Kasumi-1 (cell line): Measurements from ENCODE around the gene TMEM198.

Experiments
- DNase-seq, 2 experiments: peaks; one replicate each; lab custom pipeline; 2025; lab: John Stamatoyannopoulos, UW

TMEM198 gene

DNA sequence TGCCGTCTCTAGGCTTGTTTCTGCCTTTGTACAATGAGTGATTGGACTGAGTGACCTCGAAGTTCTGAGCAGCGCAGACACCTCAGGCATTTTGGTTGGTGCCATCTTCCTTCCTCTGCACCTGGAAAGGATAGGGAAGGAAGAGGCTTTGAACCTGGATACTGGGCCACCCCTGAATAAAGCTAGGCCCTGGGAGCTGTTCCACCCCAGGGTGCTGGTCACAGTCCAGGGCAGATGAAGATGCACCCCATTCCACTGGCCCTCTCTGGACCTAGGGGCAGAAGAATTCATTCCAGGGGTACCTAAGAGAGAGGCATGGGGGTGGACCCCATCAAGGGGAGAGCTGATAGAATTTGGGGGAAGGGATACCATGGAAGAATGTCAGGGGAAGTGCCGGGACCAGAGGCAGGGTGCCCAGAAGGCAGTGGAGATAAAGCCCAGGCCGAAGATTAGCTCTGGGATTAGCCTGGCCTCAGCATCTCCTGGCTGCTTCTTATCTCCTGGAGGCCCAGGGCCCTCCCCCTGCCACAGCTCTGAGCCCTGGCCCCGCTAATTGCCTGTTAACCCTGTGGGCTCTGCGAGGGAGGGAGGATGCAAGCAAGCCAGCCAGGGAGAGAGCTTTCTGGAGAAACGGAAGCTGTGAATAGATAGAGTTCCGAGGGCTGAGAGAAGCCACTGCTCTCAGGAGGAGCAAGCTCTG lies 18.1 kb upstream of the TMEM198 start:
- no peak for DNase-seq

DNA sequence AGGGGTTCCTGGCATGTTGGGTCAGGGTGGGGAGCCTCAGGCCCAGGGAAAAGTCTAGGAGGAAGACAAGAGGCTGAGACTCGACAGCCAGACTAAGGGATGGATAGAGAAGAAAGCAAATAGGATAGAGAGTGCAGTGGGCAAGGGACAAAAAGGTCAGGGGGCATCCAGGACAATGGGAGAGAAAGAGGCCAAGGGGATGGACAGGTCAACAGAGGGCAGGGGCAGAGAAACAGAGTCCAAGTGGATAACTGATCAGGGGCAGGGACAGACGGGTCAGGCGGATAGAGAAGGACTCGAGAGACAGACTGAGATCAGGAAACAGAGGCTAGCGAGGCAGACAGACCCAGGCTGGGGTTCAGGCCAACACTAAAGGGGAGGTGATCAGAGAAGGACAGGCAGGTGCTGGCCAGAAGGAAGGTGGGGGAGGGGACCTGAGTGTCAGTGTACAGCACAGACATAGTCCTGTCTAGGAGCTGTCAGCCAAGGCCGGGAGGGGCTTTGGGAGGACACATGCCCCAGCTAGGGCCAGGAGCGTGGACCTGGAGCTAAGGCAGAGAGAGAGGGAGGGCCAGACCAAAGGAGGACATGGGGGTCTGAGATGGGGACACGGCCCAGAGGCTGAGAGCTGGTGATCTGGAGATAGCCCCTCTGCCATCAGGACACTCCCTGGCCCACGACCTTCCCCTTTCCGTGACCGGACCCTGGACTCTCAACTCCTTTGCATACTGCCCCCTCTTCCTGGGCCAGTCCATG lies 17.3 kb upstream of the TMEM198 start:
- no peak for DNase-seq

DNA sequence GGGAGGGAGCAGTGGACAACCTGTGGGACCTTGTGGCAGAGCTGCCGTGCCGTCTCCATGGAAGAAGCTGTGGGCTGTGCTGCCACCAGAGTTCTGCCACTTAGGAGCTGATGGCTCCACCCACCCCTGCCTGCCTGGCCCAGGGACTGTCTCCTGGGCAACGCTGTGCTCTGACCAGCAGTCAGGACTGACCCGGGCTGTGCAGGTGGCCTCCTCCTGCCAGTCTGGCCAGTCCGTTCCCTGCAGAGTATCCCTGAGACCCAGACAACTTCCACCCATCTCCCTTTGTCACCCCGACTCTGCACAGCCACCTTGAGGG lies 16.8 kb upstream of the TMEM198 start:
- DNase-seq, result no peak

DNA sequence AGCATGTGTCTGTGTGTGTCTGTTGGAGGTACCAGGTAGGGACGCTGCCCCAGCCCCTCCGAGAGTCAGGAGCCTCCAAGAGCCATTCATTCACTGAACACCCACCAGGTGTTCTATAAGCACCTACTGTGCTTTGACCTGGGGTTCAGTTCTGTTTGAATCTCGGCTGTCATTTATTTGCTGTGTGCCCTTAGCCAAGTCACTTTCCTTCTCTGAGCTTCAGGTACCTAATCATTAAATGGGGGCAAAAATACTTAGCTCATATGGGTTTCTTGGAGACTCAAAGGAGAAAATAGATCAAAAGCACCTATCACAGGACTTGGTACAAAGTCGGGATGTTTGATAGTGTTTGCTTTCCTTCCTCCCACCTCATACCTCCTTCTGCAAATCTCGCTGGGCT lies 16.4 kb upstream of the TMEM198 start:
- DNase-seq, result no peak

DNA sequence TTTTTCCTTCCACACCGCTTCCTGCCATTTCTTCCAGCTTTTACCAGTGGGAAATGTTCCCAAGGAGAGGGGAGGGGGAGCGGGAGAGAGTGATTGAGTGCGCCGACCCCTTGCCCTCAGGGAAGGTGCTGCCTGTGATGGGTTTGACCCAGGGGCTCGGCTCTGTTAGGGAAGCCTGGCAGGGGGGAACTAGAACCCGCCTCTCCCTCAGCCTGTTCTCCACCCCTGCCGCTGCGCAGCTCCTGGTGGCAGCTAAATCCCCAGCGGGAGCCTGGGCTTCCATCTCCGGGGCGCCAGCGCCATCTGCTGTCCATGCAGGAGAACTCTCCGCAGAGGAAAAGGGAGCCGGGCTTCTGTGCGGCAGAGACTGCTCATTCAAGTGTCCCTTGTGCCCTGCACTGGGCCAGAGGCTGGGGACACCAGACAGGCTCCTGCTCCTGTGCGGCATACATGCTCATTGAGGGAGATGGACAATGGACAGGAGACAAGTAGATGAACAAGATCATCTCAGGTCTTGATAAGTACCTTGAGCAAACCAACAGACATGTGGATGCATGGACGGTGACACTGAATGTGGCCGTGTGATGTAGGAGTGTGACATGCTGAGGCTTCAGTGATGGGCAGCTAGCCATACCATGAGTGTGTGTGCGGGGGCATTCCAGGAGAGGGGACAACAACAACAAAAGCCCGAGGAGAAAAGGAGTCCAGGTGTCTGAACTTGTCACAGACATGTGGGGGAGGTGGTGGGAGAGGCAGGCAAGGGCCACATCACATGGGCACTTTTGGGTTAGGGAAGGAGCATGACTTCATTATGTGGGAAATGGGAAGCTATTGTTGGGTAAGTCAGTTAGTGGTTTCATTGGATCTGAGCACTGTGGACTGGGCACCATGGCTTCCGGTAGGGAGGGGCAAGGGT lies 13.5 kb upstream of the TMEM198 start:
- DNase-seq, result peak; percentile 52 to 59

DNA sequence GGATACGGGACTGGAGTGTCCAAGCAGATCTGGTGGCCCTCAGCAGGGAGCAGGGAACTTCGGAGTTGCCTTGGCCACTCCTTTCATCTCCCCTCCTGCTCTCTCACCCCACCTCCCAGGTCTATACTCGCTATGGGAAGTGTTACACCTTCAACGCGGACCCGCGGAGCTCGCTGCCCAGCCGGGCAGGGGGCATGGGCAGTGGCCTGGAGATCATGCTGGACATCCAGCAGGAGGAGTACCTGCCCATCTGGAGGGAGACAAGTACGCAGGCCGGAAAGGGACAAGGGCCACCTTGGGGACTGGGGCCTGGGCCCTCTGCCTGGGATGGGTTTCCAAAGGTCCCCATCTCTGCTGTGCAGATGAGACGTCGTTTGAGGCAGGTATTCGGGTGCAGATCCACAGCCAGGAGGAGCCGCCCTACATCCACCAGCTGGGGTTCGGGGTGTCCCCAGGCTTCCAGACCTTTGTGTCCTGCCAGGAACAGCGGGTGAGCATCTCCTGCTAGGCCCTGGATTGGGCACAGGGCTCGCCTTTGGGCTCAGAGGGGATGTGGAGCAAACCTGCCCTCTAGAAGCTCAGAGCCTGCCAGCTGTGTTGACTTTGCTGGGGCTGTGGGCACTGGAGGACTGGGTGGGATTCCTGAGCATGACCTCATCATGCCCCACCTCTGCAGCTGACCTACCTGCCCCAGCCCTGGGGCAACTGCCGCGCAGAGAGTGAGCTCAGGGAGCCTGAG lies 12.0 kb upstream of the TMEM198 start:
- no peak for DNase-seq

DNA sequence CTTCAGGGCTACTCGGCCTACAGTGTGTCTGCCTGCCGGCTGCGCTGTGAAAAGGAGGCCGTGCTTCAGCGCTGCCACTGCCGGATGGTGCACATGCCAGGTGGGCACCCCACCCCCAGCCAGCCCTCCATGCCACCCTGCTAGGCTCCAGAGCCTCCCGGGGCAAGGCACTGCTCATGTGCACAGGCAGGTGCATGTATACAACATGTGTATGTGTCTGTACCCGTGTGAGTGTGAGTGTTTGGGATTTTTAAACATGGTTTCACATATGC lies 11.5 kb upstream of the TMEM198 start:
- no peak for DNase-seq

DNA sequence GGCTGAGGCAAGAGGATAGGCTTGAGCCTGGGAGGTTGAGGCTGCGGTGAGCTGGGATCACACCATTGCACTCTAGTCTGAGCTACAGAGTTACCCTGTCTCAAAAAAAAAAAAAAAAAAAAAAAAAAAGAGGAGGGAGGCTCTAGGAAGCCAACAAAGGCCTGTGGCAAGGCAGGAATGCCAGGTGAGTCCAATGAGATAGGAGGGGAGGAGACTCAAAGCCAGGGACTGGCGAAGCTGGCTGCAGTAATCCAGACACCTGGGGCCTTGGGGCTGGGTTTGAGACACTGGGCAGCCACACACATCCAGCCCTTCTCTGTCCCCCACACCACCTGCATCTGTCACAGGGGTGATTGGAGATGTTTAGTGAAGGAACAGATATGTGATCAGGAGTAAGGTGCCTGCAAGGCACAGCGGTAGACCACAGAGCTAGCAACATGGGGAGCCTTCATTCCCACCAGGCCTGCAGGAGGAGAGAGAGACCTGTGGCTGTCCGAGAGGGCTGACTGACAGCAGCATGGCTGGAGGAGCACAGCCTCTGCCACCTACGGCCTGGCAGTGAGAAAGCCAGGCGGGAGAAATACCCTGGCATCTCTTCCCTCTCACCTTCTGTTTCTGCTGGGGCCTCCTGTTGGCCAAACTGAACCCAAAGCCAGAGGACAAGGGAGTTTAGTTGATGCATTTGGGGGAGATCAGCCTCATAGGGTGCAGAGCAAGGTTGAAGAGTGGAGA lies 9.7 kb upstream of the TMEM198 start:
- no peak for DNase-seq

DNA sequence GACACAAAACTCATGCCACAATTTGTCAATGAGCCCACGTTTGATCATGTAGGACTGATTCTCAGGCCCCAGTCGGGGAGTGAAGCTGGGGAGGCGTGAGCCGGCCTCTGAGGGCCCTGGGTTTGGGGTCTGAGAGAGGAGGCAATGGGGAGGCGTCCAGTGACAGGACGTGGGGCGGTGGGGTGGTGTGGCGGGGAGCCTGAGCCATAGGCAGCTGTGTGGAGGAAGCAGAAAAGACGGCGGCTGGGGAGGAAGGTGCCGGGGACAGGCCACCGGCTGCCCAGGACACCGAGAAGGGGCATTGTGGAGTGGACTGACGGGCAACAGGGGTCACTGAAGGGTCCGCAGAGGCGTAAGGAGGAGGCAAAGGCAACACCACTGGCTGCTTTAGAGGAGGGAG lies 7.4 kb upstream of the TMEM198 start:
- no peak for DNase-seq

DNA sequence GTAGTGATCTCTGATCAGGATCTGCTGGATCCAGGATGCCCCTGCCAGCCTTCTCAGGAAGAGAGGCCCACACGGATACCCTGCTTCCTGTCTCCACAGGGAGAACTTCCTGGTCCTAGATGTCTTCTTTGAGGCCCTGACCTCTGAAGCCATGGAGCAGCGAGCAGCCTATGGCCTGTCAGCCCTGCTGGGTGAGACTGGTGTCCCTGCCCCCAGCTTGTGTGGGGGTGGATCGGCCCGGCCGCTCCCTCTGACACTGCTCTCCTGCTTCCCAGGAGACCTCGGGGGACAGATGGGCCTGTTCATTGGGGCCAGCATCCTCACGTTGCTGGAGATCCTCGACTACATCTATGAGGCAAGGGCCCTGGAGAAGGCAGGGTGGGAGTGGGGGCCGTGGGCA lies 6.9 kb upstream of the TMEM198 start:
- DNase-seq, result no peak

DNA sequence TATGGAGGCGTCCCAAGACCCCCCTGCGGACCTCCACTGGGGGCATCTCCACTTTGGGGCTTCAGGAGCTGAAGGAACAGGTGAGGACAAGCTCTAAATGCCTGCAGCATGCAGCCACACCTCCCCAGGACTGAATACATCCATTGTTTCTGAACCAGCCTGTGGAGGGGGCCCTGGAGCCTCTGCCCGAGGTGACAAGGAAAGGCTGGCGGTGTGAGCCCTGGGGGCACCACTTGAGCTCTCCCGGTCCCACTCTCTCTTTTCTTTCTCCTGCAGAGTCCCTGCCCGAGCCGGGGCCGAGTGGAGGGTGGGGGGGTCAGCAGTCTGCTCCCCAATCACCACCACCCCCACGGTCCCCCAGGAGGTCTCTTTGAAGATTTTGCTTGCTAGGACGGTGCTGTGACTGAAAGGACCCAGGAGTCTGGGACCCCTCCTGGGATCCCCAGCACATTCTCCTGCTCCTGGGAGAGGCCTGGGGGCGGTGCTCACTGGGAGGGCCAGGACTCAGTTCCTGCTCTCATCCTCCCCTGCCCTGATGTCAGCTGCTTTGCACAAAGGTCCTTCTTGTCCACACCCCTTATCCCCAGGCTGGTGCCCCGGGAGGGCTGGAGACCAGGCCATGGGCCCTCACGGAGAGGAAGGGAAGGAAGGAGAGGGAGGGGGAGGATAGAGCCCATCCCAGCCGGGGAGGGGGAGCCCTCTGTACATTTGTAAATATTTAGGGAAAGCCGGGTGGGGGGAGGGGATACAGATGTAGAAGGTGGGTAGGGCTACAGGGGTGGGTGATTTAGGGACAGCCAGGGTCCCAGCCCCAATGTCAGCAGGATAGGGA lies 6.0 kb upstream of the TMEM198 start:
- DNase-seq, result no peak

DNA sequence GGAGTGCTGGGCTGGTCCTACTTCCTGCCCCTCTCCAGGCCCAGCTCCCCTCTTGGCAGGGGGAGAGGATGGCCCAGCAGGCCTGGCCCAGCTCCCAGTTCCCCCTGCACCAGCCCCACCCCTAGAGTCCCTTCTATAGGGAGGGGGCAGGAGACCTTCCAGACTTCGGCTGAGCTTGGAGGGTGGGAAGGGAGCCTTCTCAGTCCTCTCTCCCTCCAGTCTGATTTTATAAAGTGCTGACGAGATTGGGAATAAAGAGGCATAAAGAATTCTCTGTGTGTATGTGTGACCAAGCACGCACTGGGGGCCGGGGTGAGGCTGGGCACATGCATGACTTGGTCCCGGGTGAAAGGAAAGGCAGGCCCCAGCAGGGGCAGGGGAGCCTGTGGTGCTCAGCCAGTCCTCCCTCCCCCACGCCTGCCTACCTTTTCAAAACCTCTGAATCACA lies 5.3 kb upstream of the TMEM198 start:
- no peak for DNase-seq

DNA sequence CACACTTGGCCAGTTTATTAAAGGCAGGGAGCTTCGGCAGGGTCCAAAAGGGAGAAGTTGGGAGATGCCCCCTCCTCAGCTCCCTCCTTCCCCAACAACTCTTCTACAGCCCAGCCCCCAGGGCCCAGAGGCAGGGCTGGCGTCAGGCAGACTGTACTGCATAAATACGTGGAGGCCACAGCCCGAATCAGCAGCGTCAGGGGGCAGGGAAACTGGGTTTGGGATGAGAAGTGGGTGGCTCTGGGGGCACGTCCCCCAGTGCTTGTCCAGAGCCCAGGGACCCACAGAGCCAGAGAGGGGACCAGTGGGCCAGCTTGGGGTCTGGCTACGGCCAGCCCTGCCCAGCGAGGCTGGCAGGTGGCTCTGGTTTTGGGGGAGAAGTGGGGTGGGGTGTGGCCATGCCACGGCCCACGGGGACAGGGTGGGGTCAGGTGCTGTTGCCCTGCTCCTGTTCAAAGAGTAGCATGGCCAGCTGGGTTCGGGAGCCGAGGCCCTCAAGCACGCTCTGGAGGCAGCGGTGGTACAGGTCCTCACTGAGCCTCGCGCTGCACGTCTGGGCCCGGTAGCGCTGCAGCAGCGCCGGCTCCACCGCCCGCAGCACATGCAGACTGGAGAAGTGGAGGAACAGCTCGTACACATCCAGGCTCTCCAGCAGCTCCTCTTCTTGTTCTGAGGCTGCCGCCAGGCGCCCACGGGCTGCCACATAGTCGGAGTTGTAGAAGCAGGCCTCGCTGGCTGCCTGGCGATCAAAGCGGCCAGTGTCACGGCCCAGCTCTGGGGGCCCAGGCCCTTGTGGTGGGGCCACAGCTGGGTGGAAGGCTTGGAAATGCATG lies 4.7 kb upstream of the TMEM198 start:
- DNase-seq, result no peak

DNA sequence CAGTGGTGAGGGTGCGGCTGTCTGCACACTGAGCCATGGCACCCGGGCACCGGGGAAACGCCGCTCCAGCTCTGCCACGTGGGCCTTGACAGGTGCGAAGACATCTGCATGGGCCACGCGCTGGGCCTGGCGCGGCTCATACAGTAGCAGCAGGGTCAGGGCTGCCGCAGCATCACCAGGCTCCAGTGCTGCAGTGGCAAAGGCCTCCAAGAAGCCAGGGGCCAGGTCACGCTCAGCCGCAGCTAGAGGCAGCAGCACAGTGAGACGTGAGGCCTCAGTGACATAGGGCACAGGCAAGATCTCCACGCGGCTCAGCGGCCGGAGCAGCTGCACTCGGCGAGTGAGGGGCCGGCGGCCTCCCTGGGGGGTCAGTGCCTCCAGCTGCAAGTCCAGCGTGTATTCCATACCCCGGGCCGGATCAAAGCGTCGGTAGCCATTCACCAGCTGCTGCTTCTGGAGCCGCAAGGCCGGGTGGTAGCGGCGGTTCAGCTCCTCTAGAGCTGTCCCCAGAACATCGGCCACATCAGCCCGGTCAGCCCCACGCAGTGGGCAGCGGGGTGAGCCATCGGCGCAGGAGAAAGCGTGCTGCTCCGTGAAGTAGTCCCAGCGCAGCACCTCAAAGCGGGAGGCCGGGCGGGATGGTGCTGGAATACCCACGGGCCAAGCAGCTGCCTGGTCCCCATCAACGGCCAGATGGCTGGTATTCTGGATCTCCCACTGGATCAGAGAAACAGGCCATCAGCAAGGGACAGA lies 3.7 kb upstream of the TMEM198 start:
- DNase-seq, result no peak

DNA sequence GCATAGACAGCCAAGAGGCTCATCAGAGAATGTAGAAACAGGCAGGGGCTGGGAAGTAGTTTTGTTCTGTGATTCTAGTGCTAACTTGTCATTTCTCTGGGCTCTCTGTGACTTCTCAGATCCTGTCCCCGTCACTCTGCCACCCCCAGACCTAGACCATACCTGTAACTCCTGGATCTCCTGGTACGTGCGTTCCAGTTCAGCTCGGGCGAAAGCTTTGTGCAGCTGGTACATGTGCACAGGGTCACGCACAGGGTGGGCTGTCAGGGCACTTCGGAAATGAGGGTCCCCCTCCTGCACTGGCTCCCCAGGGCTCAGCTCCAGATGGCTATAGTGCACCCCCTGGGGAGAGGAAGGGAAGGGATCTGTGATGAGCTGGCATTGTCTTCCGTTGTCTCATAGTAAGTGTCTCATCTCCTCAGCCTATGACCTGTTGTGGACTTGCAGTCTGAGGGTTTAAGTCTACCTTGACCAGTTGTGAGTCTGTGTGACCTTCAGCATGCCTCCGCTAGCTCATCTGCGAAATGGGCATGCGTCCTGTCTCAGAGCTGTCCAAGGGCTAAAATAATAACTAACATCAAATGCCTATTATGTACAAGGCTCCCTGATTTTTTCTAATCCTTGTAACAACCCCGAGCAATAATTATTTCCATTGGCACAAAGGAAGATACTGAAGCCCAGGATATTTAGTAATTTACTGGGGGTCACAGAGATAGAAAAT lies 2.9 kb upstream of the TMEM198 start:
- DNase-seq, result no peak

DNA sequence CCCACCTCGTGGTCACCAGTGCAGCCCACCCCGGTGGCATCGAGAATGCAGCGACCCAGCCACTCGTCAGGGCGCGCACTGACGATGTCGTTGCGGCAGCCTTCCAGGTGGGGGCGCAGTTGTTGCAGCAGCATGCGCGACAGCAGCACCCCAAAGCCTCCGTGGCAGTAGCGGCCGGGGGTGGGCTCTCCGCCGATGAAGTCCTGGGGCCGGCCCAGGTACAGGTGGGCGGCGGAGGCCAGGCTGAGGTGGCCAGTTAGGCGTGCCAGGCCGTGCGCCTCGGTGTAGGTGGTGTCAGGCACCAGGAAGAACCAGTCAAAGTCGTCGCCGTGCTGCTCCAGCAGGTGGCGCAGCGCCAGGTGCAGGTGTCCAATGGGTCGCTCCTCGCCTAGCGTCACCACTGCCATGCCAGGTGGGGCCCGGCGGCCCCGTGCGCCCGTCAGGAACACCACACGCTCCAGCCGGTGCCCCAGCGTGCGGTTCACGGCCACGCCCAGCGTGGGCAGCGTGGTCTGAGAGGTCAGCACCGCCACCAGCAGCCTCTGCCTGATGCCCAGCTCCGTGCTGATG lies 2.1 kb upstream of the TMEM198 start:
- DNase-seq, result peak; percentile 13 to 30

DNA sequence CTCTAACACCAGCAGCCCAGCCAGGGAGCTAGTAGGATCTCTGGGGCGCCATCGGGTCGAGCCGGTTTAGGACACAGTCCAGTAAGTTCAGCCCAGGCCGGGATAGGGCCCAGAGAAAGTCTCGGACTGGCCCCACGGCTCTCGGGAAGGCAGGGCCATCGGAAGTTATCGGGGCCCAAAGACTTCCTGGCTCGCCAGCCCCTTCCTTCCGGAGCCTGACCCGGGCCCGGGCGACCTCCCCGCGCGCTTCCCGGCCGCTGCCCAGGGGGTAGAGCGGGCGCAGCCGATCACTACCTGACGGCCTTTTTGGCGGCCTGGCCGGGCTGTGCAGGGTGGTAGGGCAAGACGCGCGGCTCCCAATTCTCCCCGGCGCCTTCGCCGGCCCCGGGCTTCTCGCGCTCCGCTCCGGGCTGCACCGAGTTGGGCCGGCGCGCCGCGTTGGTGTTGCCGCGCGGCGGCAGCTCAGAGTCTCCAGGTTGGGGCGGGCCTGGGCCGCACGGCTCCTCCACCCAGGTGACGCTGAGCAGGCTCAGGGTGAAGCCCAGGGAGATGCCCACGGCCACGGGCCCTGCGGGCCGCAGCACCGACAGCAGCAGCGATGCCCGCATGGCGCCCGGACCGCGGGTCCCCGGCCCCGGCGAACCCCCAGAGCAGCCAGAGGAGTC lies 765 bp upstream of the TMEM198 start:
- DNase-seq, result no peak

DNA sequence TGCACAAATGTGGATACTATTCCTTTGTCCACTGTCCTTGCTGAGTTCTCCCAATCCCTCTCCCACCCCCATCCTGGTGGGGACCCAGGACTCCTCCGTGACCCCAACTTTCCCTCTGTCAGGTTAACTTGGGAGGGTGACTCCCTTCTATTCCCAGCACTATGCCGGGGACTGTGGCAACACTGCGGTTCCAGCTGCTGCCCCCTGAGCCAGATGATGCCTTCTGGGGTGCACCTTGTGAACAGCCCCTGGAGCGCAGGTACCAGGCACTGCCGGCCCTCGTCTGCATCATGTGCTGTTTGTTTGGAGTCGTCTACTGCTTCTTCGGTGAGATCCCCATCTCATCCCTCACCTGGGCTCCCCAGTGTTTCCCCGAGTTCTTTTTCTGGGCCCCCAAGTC lies 739 bp downstream of the TMEM198 start:
- DNase-seq, result no peak
